ENCODE measurements around the gene THAP7.

Gene THAP7

GRCh38 chr22:21030621-21031544 lies 29.0 kb upstream of the THAP7 start:
- DNase-seq = no peak

- no peak for DNase-seq
Observed at GRCh38 chr22:21030032-21030431, 28.1 kb upstream of the THAP7 start.

GRCh38 chr22:21029486-21030025 lies 27.6 kb upstream of the THAP7 start:
- DNase-seq = no peak

GRCh38 chr22:21028277-21029251 lies 26.6 kb upstream of the THAP7 start:
- no peak for DNase-seq

- DNase-seq = peak; percentile 26
Observed at GRCh38 chr22:21026783-21027692, 25.1 kb upstream of the THAP7 start.

- DNase-seq = no peak
Observed at GRCh38 chr22:21025763-21026755, 24.1 kb upstream of the THAP7 start.

- DNase-seq = no peak
Observed at GRCh38 chr22:21025266-21025665, 23.3 kb upstream of the THAP7 start.

GRCh38 chr22:21022955-21023614 lies 21.2 kb upstream of the THAP7 start:
- no peak for DNase-seq

- DNase-seq = no peak
Observed at GRCh38 chr22:21022507-21022906, 20.6 kb upstream of the THAP7 start.

- DNase-seq = no peak
Observed at GRCh38 chr22:21020802-21021429, 19.0 kb upstream of the THAP7 start.

- DNase-seq = no peak
Observed at GRCh38 chr22:21018314-21018713, 16.4 kb upstream of the THAP7 start.

- DNase-seq = no peak
Observed at GRCh38 chr22:21016644-21017420, 14.9 kb upstream of the THAP7 start.

GRCh38 chr22:21015466-21016006 lies 13.6 kb upstream of the THAP7 start:
- no peak for DNase-seq

GRCh38 chr22:21014726-21015465 lies 13.0 kb upstream of the THAP7 start, which contains the start of gene P2RX6:
Gene P2RX6, plus strand, starts transcription at chr22:21015165. Its CDS starts 10 bp downstream, at chr22:21015175.
- DNase-seq = peak; percentile 66

- DNase-seq = peak; percentile 91
Observed at GRCh38 chr22:21014202-21014725, 12.3 kb upstream of the THAP7 start.

GRCh38 chr22:21013657-21014201 lies 11.8 kb upstream of the THAP7 start:
- no peak for DNase-seq

All from fibroblast of skin of back (primary cell).